ENCODE data around the gene RIMS4. TPM values are rescaled to one million over a fixed set of nuclear protein-coding genes. Genes with fewer than 3 reads are reported as not detected.

The RIMS4 gene
- total RNA-seq, 4 donors from 2014 or later = 1.2 to 2.6 (median 1.9) TPM

GRCh38 chr20:44771172-44771535 lies 39.2 kb downstream of the RIMS4 start:
- no peaks in the 10 kb centered on the region for H3K4me1 ChIP-seq
- no peaks in the 10 kb centered on the region for H3K9me3 ChIP-seq
- DNase-seq (ENCODE audit: extremely low spot score) = no peak
- no peak overlapping the region for H3K4me3 ChIP-seq
- peaks cover 0 to 90% (median 0%) of the 10 kb centered on the region in 4 donors for H3K27me3 ChIP-seq
- 88% methylated on average over 8 of the region's 8 CpGs for whole genome bisulfite sequencing
- intact Hi-C loops (cut with DNase I) = no loop called here
- TF ChIP-seq POLR2A (IDR thresholded peaks at IDR 0.05; ENCODE audit: low read depth) = no peak
- TF ChIP-seq CTCF (IDR thresholded peaks at IDR 0.05) = no peak
- no peak overlapping the region for H3K27ac ChIP-seq (replicated peaks in 1 of 4)
- no peaks in the 10 kb centered on the region for H3K36me3 ChIP-seq

GRCh38 chr20:44770484-44771171 lies 39.7 kb downstream of the RIMS4 start:
- peaks cover 0 to 92% (median 0%) of the 10 kb centered on the region in 4 donors for H3K27me3 ChIP-seq

GRCh38 chr20:44769481-44769863 lies 40.9 kb downstream of the RIMS4 start:
- H3K27ac ChIP-seq (replicated peaks in 1 of 4) = no peak overlapping the region
- TF ChIP-seq POLR2A (IDR thresholded peaks at IDR 0.05; ENCODE audit: low read depth) = no peak
- no peak for TF ChIP-seq POLR2AphosphoS5 (IDR thresholded peaks at IDR 0.05)
- no peak for TF ChIP-seq EP300 (IDR thresholded peaks at IDR 0.05)
- TF ChIP-seq CTCF (IDR thresholded peaks at IDR 0.05) = no peak
- H3K4me1 ChIP-seq = no peaks in the 10 kb centered on the region
- no peak for DNase-seq (ENCODE audit: extremely low spot score)
- 60% methylated on average over 5 of the region's 5 CpGs for WGBS
- H3K27me3 ChIP-seq = peaks cover 0 to 82% (median 0%) of the 10 kb centered on the region in 4 donors
- H3K9me3 ChIP-seq = no peaks in the 10 kb centered on the region
- no peaks in the 10 kb centered on the region for H3K36me3 ChIP-seq
- intact Hi-C loops (cut with DNase I) = no loop called here
- no peak overlapping the region for H3K4me3 ChIP-seq

More at GRCh38 chr20:44770484-44771171, 39.7 kb downstream of the RIMS4 start:
- no peak for DNase-seq (ENCODE audit: extremely low spot score)
- Histone ChIP-seq H3K9me3 (no peaks in the 10 kb centered on the region), H3K27ac (replicated peaks in 1 of 4) (no peak overlapping the region), H3K36me3 (no peaks in the 10 kb centered on the region), H3K4me3 (no peak overlapping the region), H3K4me1 (no peaks in the 10 kb centered on the region)
- 56% methylated on average over 11 of the region's 11 CpGs for WGBS
- intact Hi-C loops (cut with DNase I) = no loop called here
- TF ChIP-seq POLR2AphosphoS5 (IDR thresholded peaks at IDR 0.05) (no peak), POLR2A (IDR thresholded peaks at IDR 0.05; ENCODE audit: low read depth) (no peak), EP300 (IDR thresholded peaks at IDR 0.05) (no peak), CTCF (IDR thresholded peaks at IDR 0.05) (no peak)

- no peak for TF ChIP-seq EP300 (IDR thresholded peaks at IDR 0.05)
- no peak for TF ChIP-seq POLR2AphosphoS5 (IDR thresholded peaks at IDR 0.05)
- no peak for TF ChIP-seq CTCF (IDR thresholded peaks at IDR 0.05)
- TF ChIP-seq POLR2A (IDR thresholded peaks at IDR 0.05; ENCODE audit: low read depth) = no peak
- Histone ChIP-seq H3K4me1 (no peaks in the 10 kb centered on the region), H3K36me3 (no peaks in the 10 kb centered on the region), H3K9me3 (no peaks in the 10 kb centered on the region), H3K4me3 (no peak overlapping the region), H3K27ac (replicated peaks in 1 of 4) (no peak overlapping the region), H3K27me3 (peaks cover 0 to 77% (median 0%) of the 10 kb centered on the region in 4 donors)
- WGBS = 43% methylated on average over 5 of the region's 5 CpGs
- no peak for DNase-seq (ENCODE audit: extremely low spot score)
- intact Hi-C loops (cut with DNase I) = no loop called here
These were observed 41.4 kb downstream of the RIMS4 start for GRCh38 chr20:44768854-44769480.
